Measurements from ENCODE around the gene MCOLN2.

MCOLN2 gene

GRCh38 chr1:84939151-84939550 is 57.8 kb downstream of the MCOLN2 start:
- H3K4me3 ChIP-seq (ENCODE audit: control insufficient read depth, low read depth, low read length): no peak overlapping the region
- DNase-seq (ENCODE audit: low read depth): peak; percentile 64
- no peak for TF ChIP-seq CTCF (conservative IDR thresholded peaks at IDR 0.05; ENCODE audit: control insufficient read depth, insufficient read depth, low read depth, low read length)

GRCh38 chr1:84936116-84936810 is 60.6 kb downstream of the MCOLN2 start:
- H3K4me3 ChIP-seq (ENCODE audit: control insufficient read depth, low read depth, low read length): no peak overlapping the region
- TF ChIP-seq CTCF (conservative IDR thresholded peaks at IDR 0.05; ENCODE audit: control insufficient read depth, insufficient read depth, low read depth, low read length): peak; percentile 97
- DNase-seq (ENCODE audit: low read depth): peak; percentile 73

GRCh38 chr1:84933011-84933611 is 63.8 kb downstream of the MCOLN2 start:
- TF ChIP-seq CTCF (conservative IDR thresholded peaks at IDR 0.05; ENCODE audit: control insufficient read depth, insufficient read depth, low read depth, low read length): no peak
- no peak overlapping the region for H3K4me3 ChIP-seq (ENCODE audit: control insufficient read depth, low read depth, low read length)
- no peak for DNase-seq (ENCODE audit: low read depth)

GRCh38 chr1:84930831-84931230 is 66.1 kb downstream of the MCOLN2 start:
- TF ChIP-seq CTCF (conservative IDR thresholded peaks at IDR 0.05; ENCODE audit: control insufficient read depth, insufficient read depth, low read depth, low read length): no peak
- no peak for DNase-seq (ENCODE audit: low read depth)
- H3K4me3 ChIP-seq (ENCODE audit: control insufficient read depth, low read depth, low read length): no peak overlapping the region

- no peak for DNase-seq (ENCODE audit: low read depth)
- no peak for TF ChIP-seq CTCF (conservative IDR thresholded peaks at IDR 0.05; ENCODE audit: control insufficient read depth, insufficient read depth, low read depth, low read length)
- H3K4me3 ChIP-seq (ENCODE audit: control insufficient read depth, low read depth, low read length): no peak overlapping the region
Measured at GRCh38 chr1:84930329-84930728, 66.6 kb downstream of the MCOLN2 start.

- no peak for TF ChIP-seq CTCF (conservative IDR thresholded peaks at IDR 0.05; ENCODE audit: control insufficient read depth, insufficient read depth, low read depth, low read length)
- no peak for DNase-seq (ENCODE audit: low read depth)
- H3K4me3 ChIP-seq (ENCODE audit: control insufficient read depth, low read depth, low read length): no peak overlapping the region
Measured at GRCh38 chr1:84929581-84929980, 67.3 kb downstream of the MCOLN2 start.

Measured in fibroblast of mammary gland (primary cell).